GM15510 (cell line): ENCODE results near the gene ORAI3.

Source experiments
- POLR2A ChIP-seq: IDR thresholded peaks from 3 replicates; pipeline ENCODE4 v1.6.1; 2011; ENCODE audit warnings: borderline replicate concordance; ENCODE audit not compliant: insufficient read length; ENCODE audit errors: extremely low read depth

ORAI3 gene

DNA sequence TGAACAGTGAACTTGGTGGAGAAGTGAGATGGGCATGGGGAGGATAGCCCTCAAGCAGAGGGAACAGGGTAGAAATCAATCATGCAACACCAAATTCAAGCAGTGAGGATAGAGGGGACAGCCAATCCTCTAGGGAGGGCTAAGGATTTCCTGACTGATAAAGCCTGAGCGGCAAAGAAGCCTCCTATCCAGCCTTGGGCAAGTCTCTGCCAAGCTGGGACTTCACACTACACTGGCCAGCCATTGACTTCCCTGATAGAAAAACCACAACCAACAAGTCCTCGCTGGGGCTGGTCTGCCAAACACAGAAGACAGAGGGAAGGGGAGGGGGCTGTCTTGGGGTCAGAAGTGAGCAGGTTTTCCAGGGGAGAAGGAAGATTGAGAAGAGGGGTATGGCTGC lies 28.0 kb upstream of the ORAI3 start:
- no peak for TF ChIP-seq POLR2A

GRCh38 chr16:30921459-30921747 lies 27.5 kb upstream of the ORAI3 start:
- no peak for TF ChIP-seq POLR2A

- TF ChIP-seq POLR2A, result no peak
Observed at GRCh38 chr16:30921748-30922419, 27.0 kb upstream of the ORAI3 start.

GRCh38 chr16:30922420-30922959 lies 26.4 kb upstream of the ORAI3 start:
- no peak for TF ChIP-seq POLR2A

- peak; percentile 31 for TF ChIP-seq POLR2A
Observed at GRCh38 chr16:30922960-30923535, 25.8 kb upstream of the ORAI3 start.

- TF ChIP-seq POLR2A, result peak; percentile 30
Observed at GRCh38 chr16:30923554-30924075, 25.3 kb upstream of the ORAI3 start, which contains the start of gene FBXL19. Gene FBXL19, plus strand, starts transcription at chr16:30923572. Its CDS starts 2,183 bp downstream, at chr16:30925755.

DNA sequence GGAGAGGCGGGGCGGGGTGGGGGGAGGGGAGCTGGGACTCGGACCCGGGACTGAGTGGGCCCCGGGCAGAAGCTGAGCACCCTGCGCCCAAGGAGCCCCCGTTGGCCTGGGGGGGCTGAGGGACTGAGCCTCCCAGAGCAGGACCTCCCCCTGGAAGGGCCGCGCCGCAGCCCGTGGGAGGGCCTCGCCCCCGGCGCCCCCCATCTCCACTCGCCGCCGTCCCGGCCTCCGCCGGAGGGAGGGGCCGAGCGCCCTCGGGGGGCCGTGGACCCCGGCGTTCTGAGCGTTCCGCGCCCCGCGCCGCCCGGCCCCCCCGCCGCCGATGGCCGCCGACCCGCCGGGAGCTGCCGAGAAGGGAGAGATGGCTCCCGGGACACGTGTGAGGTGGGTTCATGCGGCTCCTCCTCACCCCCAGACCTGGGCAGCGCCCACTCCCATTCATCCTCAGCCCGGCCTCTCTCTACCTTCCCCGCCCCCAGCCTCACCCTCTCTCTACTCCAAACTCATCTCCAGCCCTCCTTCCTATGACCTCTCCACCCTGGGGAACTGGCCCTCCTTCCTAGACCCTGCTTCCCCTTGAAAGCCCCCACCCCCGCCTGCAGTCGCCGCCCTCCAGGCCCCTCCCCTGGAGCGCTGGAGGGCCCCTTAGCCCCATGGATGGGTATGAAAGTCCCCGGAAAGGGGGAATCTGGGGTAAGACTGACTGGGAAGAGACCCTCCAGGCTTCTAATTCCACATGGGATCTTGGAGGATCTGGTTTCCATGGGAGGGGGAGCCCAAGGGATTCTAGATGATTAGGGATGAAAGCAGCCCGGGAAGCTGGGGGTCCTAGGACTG lies 24.6 kb upstream of the ORAI3 start:
- TF ChIP-seq POLR2A, result no peak

- no peak for TF ChIP-seq POLR2A
Observed at GRCh38 chr16:30924913-30925631, 23.8 kb upstream of the ORAI3 start.

- TF ChIP-seq POLR2A, result no peak
Observed at GRCh38 chr16:30925632-30925987, 23.3 kb upstream of the ORAI3 start.

DNA sequence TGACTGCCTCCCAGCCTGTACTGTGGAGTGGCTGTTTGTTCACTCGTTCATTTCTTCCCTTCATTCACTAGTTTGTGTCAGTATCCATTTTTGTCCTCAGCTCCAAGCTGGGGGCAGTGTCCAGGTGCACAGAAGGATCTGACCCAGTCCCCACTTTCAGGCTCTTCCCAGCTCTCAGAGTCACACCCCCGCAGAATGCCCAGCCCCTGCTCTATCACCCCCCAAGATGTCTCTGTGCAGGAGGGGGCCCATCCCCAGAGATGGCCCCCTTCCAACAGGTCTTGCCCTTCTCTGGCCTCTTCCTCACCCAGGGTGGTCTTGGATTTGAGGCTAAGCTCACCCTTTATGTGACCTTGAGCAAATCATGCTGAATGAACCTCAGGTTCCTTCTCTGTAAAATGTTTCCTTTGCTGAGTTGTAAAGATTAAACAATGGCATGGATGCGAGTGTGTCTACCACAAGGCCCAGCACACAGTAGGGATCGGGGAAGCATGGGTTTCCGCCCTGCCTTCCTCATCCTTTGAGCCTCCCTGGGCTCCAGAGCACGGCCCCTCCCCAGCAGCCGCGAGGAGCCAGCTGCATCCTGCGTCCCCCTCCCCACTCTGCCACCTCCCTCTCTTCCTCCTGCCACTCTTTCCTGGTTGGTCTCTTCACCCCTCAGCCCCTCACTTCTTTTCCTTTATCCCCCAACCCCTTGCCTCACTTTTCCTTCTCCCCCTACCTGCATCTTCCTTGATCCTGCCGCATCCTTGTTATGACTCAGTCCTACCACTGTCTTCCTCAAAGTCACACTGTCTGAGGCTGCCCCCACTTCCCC lies 22.7 kb upstream of the ORAI3 start:
- no peak for TF ChIP-seq POLR2A

DNA sequence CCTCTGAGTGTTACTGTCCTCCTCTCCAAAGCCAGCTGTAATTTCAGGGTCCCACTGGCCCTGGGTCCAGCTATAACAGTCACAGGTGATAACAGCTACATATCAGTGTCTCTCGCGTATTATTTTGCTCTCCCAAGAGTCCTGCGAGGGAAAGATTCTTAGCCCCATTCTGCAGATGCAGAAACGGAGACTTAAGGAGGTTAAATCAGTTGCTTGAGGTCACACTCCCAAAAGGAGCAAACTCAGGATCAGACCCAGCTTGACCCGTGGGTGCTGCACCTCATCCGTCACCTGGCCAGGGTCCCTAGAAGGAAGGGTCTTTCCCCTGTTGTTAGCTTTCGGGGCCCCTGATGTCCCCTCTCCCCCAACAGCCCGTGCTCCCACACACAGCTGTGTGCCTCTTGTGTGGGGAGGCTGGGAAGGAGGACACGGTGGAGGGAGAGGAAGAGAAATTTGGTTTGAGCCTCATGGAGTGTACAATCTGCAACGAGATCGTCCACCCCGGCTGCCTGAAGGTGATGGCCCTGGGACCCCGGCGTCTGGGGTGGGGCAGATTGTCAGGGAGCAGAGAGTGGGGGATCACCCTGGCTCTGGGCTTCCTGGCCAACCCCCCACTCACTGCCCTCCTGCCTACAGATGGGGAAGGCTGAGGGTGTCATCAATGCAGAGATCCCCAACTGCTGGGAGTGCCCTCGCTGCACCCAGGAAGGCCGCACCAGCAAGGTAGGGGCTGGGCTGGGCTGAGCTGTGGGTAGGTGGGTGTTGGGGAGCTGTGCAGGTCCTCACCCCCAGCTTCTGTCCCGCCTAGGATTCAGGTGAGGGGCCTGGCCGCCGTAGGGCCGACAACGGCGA lies 21.7 kb upstream of the ORAI3 start:
- TF ChIP-seq POLR2A, result no peak

DNA sequence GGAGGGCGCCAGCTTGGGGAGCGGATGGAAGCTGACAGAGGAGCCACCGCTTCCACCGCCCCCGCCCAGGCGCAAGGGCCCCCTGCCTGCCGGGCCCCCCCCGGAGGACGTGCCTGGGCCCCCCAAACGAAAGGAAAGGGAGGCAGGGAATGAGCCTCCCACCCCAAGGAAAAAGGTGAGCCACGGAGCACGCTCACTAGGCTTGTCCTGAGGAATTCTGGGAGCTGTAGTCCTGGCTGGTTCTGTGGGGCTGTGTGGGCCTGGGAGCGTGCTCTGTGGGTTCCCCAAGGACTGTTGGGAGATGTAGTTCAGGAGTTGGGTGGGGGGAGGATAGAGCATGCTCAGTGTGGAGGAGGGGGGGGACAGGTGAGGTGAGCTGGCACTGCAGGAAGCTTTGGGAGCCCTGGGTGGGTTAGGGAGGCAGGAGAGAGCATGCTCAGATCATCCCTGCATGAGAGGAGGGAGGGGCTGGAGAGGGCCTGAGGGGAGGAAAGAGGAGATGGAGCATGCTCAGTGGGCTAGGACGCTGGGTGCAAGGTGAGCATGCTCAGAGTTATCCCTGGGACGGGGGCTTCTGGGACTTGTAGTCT lies 21.0 kb upstream of the ORAI3 start:
- no peak for TF ChIP-seq POLR2A

GRCh38 chr16:30928390-30928789 lies 20.5 kb upstream of the ORAI3 start:
- TF ChIP-seq POLR2A, result no peak

DNA sequence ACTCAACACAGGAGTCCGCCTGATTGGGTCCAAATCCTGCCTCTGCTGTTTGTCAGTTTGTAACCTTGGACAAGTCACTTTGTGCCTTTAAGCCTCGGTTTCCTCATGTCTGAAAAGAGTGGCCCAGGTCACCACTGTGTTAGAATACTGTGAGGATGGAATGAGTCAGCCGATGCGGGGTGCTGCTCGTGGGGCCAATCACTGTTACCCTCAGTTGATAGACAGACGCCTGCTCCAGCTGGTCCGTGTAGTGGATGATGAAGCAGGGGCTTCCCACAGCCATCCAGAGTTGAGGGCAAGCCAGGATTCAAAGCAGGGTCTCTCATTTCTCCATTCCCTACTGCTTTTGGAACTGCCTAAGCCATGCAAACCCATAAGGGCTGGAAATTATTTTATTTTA lies 19.7 kb upstream of the ORAI3 start:
- no peak for TF ChIP-seq POLR2A

- TF ChIP-seq POLR2A, result no peak
Observed at GRCh38 chr16:30930160-30930571, 18.7 kb upstream of the ORAI3 start.
